ENCODE measurements around the gene MLLT10. TPM values are rescaled to one million over a fixed set of nuclear protein-coding genes. Genes with fewer than 3 reads are reported as not detected.

Gene MLLT10
- total and polyA plus RNA-seq, 2 experiments from 2014 or later, result 16.8 to 34.9 TPM

DNA sequence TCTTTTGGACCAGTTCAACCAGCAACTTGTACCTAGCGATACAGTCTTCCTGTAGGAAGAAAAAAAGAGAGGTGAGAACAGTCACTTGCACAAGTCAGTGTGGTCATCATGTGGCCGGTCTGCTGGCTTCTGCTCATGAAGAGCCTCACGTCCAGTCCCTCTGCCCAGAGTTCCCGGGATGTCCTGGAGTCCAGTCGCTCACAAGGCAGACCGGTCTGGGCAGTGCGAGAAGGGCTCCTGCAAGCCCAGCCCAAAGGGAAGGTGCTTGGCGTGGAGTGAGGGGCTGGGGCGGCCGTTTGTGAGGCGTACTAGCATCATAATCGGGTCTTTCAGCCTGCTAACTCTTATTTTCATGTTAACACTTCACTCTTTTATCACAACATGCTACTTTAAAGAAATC, 222.7 kb downstream of the MLLT10 start:
- Histone ChIP-seq H3K4me3 (no peak overlapping the region), H3K9me2 (replicated peaks; ENCODE audit: insufficient read depth) (no peaks in the 10 kb centered on the region), H3K36me3 (replicated peaks; ENCODE audit: insufficient read depth, low read depth) (no peaks in the 10 kb centered on the region), H3K4me2 (no peak overlapping the region), H3K79me2 (no peaks in the 10 kb centered on the region), H4K20me1 (ENCODE audit: insufficient read depth, poor library complexity, severe bottlenecking) (no peaks in the 10 kb centered on the region), H2AFZ (no peak overlapping the region), H3K4me1 (ENCODE audit: insufficient read depth) (peaks cover 3% of the 10 kb centered on the region), H3K27ac (no peak overlapping the region), H3K9me3 (ENCODE audit: low read depth) (no peaks in the 10 kb centered on the region), H3K27me3 (no peaks in the 10 kb centered on the region)
- no peak for DNase-seq (ENCODE audit: low spot score)
- TF ChIP-seq EZH2 (IDR thresholded peaks at IDR 0.05; ENCODE audit: borderline replicate concordance), result no peak
- TF ChIP-seq EZH2phosphoT487 (IDR thresholded peaks at IDR 0.05; ENCODE audit: low read depth, severe bottlenecking, unreplicated experiment), result no peak
- TF ChIP-seq, protein P1, sequence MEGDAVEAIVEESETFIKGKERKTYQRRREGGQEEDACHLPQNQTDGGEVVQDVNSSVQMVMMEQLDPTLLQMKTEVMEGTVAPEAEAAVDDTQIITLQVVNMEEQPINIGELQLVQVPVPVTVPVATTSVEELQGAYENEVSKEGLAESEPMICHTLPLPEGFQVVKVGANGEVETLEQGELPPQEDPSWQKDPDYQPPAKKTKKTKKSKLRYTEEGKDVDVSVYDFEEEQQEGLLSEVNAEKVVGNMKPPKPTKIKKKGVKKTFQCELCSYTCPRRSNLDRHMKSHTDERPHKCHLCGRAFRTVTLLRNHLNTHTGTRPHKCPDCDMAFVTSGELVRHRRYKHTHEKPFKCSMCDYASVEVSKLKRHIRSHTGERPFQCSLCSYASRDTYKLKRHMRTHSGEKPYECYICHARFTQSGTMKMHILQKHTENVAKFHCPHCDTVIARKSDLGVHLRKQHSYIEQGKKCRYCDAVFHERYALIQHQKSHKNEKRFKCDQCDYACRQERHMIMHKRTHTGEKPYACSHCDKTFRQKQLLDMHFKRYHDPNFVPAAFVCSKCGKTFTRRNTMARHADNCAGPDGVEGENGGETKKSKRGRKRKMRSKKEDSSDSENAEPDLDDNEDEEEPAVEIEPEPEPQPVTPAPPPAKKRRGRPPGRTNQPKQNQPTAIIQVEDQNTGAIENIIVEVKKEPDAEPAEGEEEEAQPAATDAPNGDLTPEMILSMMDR (IDR thresholded peaks at IDR 0.05; ENCODE audit: poor library complexity), result no peak
- WGBS (ENCODE audit: low lambda C conversion rate, missing lambda C conversion rate), result 87% methylated on average over 12 of the region's 12 CpGs

GRCh38 chr10:21757185-21757901, 223.3 kb downstream of the MLLT10 start:
- Histone ChIP-seq H3K27me3 (no peaks in the 10 kb centered on the region), H3K4me3 (no peak overlapping the region), H3K79me2 (no peaks in the 10 kb centered on the region), H3K27ac (no peak overlapping the region), H3K4me1 (ENCODE audit: insufficient read depth) (peaks cover 3% of the 10 kb centered on the region), H3K9me2 (replicated peaks; ENCODE audit: insufficient read depth) (no peaks in the 10 kb centered on the region), H4K20me1 (ENCODE audit: insufficient read depth, poor library complexity, severe bottlenecking) (no peaks in the 10 kb centered on the region), H3K4me2 (no peak overlapping the region), H2AFZ (no peak overlapping the region), H3K9me3 (ENCODE audit: low read depth) (no peaks in the 10 kb centered on the region), H3K36me3 (replicated peaks; ENCODE audit: insufficient read depth, low read depth) (no peaks in the 10 kb centered on the region)
- DNase-seq (ENCODE audit: low spot score), result no peak
- WGBS (ENCODE audit: low lambda C conversion rate, missing lambda C conversion rate), result 47% methylated on average over 8 of the region's 8 CpGs
- TF ChIP-seq EZH2 (IDR thresholded peaks at IDR 0.05; ENCODE audit: borderline replicate concordance) (no peak), EZH2phosphoT487 (IDR thresholded peaks at IDR 0.05; ENCODE audit: low read depth, severe bottlenecking, unreplicated experiment) (no peak)
- TF ChIP-seq, protein P1 (IDR thresholded peaks at IDR 0.05; ENCODE audit: poor library complexity), result no peak

DNA sequence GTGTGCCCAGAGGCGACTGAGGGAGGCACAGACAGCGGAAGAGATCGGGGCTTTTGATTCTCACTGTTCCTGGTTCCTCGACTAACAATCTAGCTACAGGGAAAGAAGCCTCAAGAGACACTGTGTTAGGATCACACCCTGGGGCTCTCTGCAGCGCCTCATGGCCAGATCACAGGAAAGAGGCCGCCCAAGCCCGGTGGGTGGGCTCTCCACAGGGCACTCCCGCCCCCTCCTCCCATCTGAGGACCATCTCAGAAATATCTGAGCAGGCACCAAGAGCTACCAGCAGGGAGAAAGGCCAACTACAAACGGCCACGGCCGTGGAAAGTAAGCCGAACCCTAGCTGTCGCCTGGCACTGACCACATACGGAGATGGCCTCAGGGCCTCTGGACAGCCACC, 224.2 kb downstream of the MLLT10 start:
- Histone ChIP-seq H3K36me3 (replicated peaks; ENCODE audit: insufficient read depth, low read depth) (no peaks in the 10 kb centered on the region), H3K79me2 (no peaks in the 10 kb centered on the region), H3K9me2 (replicated peaks; ENCODE audit: insufficient read depth) (no peaks in the 10 kb centered on the region), H2AFZ (no peak overlapping the region), H3K4me3 (no peak overlapping the region), H3K4me1 (ENCODE audit: insufficient read depth) (peaks cover 3% of the 10 kb centered on the region), H4K20me1 (ENCODE audit: insufficient read depth, poor library complexity, severe bottlenecking) (no peaks in the 10 kb centered on the region), H3K4me2 (no peak overlapping the region), H3K27me3 (no peaks in the 10 kb centered on the region), H3K9me3 (ENCODE audit: low read depth) (no peaks in the 10 kb centered on the region), H3K27ac (no peak overlapping the region)
- 79% methylated on average over 14 of the region's 14 CpGs for WGBS (ENCODE audit: low lambda C conversion rate, missing lambda C conversion rate)
- DNase-seq (ENCODE audit: low spot score), result no peak
- TF ChIP-seq EZH2 (IDR thresholded peaks at IDR 0.05; ENCODE audit: borderline replicate concordance) (no peak), EZH2phosphoT487 (IDR thresholded peaks at IDR 0.05; ENCODE audit: low read depth, severe bottlenecking, unreplicated experiment) (no peak)
- TF ChIP-seq, protein P1 (IDR thresholded peaks at IDR 0.05; ENCODE audit: poor library complexity), result no peak

Data from hepatocyte (in vitro differentiated cells).